ENCODE results near the gene TEX14.
"Not testable (repeated sequence)": the region's sequence is repeated elsewhere in the genome, so short reads cannot be mapped to it uniquely, and the experiment has no call there.

The TEX14 gene

DNA sequence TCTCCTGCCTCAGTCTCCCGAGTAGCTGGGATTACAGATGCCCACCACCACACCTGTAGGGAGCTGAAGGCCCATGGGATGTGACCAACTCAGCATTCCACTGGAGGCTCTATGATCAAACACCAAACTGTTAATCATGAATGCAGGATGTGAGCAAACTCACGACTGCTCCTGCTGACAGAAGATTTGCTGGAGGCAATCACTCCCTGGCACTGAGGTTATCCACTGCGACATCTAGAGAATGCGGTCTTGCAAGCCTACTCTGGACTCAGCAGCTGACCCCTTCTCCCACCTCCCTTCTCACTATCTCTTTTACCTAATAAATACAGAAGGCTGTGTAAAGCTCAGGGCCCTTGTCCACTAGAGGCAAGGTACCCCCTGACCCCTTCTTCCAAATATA is 4.9 kb downstream of the TEX14 start:
- no peak for DNase-seq (ENCODE audit: low read depth)

DNA sequence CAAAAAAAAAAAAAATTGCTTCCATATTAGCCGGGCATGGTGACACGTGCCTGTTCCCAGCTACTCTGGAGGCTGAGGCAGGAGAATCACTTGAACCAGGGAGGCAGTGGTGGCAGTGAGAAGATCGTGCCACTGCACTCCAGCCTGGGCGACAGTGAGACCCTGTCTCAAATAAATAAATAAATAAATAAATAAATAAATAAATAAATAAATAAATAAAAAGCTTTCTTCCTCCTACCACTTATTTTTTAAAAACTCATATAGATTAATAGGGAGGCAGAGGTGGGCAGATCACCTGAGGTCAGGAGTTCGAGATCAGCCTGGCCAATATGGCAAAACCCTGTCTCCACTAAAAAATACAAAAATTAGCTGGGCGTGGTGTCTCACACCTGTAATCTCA is 7.4 kb downstream of the TEX14 start:
- DNase-seq (ENCODE audit: low read depth): not testable (repeated sequence)

DNA sequence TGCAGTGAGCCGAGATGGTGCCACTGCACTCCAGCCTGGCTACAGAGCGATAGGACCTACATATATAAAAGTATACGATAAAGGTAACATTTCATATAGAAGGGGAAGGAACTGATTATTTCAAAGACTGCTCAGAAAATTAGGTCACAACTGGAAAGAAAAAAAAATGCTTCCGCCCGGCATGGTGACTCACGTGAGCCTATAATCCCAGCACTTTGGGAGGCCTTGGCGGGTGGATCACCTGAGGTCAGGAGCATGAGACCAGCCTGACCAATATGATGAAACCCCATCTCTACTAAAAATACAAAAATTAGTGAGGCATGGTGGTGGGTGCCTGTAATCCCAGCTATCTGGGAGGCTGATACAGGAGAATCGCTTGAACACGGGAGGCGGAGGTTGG is 7.8 kb downstream of the TEX14 start:
- DNase-seq (ENCODE audit: low read depth): no peak

DNA sequence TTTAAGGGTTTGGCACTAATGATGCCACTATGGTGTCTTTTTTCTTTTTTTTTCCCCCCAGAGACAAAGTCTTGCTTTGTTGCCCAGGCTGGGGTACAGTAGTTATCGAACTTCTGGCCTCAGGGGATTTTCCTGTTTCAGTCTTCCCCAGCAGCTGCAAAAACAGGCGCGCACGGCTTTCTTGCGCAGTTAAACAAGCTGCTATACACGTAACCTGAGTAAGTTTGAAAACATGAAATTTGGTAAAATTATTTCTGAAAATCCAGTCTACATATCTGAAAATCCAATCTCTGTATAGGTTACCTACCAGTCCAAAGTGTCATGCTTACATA is 11.8 kb downstream of the TEX14 start:
- DNase-seq (ENCODE audit: low read depth): no peak

DNA sequence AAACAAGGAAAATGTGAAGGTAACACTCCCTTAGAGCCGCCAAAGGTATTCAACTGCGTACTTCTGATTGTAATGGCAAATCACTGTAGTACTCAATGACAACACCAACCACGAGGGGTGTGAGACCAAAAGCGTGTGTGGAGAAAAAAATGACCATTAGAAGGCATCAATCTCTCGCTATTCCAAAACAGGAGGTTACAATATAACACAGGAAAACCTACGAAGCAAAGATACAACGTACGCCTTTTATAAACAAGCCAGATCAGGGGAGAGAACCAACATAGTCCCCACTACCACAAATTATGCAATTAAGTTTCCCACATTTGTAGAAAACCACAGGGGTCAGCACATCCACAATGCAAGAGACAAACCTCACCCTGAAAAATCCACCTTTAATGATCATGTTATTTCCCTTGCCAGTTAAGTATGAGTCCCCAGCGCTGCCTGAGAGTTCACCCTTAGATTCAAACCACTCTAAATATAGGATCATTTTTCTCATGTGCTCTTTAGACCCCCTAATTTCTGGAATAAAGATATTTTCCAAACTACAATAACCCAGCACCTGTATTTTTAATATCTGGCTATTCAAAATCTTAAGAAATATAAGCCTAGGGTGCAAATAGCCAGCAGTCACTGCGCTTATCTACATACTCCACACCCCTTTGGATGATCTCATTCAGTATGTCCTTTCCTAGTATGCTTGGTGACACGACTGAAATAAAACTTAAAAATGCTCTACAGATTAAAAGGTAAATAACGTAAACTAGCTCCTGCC is 12.4 kb downstream of the TEX14 start:
- DNase-seq (ENCODE audit: low read depth): no peak

DNA sequence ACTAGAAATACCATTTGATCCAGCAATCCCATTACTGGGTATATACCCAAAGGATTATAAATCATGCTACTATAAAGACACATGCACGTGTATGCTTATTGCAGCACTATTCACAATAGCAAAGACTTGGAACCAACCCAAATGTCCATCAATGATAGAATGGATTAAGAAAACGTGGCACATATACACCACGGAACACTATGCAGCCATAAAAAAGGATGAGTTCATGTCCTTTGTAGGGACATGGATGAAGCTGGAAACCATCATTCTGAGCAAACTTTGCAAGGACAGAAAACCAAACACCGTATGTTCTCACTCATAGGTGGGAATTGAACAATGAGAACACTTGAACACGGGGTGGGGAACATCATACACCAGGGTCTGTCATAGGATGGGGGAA is 13.6 kb downstream of the TEX14 start:
- DNase-seq (ENCODE audit: low read depth): not testable (repeated sequence)

DNA sequence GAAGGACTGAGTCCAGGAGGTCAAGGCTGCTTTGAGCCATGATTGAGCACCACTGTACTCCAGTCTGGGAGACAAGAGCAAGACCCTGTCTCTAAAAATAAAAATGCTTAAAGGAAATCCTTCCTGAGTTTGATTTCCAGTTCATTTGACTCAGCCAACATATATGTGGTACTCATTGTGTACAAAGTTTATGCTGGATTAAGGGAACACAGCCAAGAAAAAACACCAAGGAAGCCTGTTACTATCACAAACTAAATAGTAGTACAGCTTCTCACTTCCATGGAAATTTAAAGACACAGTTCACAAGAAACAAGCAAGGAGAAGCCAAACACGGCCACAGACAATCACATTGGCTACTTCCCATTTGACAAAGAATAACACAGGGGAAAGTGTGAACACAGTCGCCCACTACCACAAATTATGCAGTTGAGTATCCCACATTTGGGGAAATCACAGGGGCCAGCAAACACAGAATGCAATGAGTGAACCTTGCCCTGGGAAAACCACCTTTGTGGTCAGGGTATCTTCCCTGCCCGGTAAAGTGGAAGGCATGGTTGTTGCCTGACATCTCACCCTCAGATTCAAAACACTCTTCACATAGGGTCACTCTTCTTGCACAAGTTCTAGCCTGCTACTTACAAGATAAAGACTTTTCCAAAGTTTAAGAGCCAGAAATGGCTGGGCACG is 14.5 kb downstream of the TEX14 start:
- no peak for DNase-seq (ENCODE audit: low read depth)

DNA sequence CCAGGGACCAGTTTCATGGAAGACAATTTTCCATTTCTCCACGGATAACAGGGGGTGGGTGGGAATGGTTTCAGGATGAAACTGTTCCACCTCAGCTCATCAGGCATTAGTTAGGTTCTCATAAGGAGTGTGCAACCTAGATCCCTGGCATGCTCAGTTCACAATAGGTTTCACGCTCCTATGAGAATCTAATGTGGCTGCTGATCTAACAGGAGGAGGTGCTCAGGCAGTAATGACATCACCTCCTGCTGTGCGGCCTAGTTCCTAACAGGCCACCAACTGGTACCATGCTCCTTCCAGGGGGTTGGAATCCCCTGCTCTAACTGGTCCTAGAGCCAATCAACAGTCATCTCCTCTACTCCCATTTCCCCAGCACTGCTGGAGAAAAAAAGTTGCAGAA is 19.9 kb downstream of the TEX14 start:
- DNase-seq (ENCODE audit: low read depth): no peak

DNA sequence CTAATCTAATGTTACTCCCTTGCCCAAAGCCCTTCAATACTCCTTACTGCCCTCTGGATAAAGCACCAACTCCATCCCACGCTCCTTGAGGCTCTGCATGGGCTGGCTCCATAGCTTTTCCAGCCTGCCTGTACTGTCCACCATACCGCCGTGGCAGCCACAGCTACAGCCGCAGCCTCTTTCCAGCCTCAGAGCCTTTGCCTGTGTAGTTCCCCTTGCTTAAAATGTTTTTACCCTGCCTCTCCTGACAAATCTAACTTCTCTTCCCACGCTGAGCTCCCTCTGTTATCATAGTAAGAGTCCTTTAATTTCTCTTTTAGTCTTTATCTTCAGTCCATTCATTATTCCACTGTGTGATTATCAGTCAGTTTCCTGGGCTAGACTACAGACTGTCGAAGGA is 22.0 kb downstream of the TEX14 start:
- no peak for DNase-seq (ENCODE audit: low read depth)

DNA sequence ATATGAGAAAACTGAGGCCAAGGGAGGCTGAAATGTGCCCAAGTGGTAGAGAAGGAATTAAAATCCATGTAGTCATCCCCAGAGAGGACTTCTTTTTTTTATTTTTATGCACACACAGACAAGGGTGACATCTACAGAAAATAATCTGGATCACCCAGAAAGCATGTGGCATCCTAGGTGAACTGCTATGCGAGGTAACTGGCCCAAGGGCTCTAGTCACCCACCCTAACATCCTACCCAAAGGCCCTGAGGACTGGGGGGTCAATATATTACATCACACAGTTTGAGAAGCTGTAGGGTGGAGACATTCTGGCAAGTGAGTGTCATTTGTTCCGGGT is 23.3 kb downstream of the TEX14 start:
- no peak for DNase-seq (ENCODE audit: low read depth)

DNA sequence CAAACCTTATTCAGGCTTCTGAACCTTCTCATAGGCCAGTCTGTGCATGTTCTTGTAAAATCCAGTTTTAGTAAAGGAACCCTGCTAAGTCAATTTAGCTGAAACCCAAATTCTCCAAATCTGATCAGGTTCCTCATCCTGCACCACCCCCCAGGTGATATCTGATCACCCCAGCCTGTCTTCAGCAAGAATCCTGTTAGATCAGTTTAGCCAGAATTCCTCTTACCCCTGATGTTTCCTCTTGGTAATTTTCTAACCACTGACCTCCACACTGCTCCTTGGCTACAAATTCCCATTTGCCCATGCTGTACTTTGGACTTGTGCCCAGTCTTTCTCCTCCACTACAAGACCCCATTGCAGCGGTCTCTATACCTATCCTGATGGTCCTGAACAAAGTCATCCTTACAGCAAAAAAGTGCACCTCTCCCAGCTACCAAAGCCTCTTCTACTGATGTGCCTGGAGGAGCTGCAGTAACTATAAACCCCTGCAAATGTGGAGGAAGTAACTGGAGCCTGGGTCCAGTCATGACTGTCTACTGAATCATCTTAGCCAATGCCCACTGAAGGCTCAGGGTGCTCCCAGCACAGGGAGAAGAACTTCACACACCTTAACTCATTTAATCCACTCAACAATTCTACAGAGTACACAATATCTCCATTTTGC is 23.8 kb downstream of the TEX14 start:
- DNase-seq (ENCODE audit: low read depth): no peak

DNA sequence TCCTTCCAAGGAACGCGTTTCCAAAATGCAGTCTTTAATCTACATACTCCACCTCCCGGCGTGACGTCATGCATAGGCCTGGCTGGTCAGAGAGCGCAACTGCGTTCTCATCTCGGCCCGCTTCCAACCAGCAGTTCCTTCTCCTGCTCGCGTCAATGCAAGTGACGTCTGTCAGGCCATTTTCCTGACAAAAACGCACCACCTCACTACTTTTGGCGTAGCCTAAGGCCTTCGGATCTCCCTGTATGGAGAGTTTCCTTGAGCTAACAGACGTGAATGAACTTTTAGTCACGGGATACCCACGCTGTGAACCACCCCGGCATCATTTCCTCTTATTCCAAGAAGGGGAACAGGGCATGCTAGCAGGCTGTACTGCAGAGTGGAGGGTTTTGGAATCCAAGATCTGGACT is 25.0 kb downstream of the TEX14 start:
- DNase-seq (ENCODE audit: low read depth): no peak

DNA sequence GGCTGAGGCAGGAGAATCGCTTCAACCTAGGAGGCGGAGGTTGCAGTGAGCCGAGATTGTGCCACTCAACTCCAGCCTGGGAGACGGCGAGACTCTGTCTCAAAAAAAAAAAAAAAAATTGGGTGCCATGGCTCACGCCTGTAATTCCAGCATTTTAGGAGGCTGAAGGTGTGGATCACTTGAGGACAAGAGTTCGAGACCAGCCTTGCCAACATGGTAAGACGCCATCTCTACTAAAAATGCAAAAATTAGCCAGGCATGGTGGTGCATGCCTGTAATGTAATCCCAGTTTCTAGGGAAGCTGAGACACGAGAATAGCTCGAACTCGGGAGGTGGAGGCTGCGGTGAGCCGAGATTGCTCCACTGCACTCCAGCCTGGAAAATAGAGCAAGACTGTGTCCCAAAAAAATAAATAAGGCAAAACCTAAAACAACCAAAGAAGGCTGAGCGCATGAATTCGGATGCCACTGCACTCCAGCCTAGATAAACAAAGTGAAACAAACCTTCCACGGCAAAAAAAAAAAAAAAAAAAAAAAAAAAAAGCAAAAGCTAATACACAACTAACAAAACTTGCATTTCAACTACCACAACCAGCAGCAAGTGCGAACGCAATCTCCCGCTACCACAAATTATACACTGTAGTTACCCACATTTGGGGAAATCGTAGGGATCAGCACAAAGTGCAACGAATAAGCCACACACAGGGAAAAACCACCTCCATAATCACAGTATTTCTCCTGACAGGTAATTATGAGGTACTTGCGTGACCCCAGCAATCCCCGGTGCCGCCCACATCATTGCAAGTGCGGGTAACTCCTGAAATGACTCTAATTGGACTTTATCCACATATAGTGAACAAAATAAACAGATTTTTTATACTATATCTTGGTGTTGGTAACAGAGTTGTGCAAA is 25.6 kb downstream of the TEX14 start:
- no peak for DNase-seq (ENCODE audit: low read depth)

DNA sequence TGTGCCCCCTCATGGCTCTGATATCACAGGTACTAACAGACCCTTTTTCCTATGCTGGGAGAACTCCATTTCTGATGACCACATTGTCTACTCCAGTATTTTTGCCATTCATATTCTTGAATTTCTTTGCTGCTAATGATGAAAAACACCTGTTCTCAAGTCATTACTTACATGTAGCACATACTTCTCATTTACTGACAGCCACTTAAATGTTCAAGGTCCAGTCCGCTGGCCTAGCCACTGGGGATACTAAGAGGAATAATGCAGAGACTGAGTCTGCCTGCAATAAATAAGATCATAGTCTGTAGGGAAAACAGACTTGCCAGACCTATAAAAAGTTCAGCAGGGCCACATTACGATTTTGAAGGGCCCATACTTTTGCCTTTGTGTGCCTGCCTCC is 27.5 kb downstream of the TEX14 start:
- DNase-seq (ENCODE audit: low read depth): no peak

DNA sequence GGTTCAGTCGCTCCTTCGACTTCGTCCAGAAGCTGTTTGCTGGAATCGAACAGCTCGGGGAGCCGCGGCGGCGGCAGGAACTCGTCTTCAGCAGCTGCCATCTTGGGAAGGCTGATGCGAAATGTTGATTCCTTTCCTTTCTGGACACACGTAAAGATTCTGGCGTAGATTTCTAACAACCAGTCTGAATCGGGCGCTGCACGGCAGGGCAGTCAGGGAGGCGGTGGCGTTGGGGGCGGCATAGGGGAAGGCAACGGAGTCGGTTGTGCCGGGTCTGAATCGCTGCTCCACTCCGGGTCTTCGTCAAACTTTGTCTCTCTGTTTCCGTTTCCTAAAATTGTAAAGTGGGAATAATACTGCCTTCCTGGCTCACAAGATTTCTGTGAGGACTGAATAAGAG is 30.3 kb downstream of the TEX14 start:
- no peak for DNase-seq (ENCODE audit: low read depth)

DNA sequence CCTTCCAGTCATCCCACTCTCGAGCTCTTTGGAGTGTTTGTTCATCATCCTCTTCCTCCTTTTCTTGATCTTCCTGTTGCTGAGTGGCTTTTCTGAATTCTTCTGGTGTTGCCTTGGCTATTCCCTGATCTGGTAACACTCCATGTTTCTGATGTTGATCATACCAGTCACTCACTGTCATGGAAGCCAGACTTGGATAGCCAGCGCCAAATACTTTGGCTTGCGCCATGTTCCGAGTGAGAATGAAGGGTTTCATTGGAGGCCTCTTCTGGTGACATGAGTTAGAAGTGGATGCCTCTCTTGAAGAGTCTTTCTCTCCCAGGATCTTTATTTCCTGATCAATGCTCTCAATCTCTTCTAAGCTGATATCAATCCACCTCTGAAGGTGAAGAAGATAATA is 31.2 kb downstream of the TEX14 start:
- no peak for DNase-seq (ENCODE audit: low read depth)

DNA sequence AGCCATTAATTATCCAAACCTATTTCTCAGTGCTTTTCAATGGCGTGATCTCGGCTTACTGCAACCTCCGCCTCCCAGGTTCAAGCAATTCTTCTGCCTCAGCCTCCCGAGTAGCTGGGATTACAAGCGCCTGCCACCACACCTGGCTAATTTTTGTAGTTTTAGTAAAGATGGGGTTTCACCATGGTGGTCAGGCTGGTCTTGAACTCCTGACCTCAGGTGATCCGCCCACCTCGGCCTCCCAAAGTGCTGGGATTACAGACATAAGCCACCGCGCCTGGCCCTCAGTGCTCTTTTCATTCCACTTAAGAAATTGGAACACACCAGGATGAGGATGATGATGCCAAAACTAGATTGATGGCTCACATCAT is 32.1 kb downstream of the TEX14 start:
- DNase-seq (ENCODE audit: low read depth): not testable (repeated sequence)

DNA sequence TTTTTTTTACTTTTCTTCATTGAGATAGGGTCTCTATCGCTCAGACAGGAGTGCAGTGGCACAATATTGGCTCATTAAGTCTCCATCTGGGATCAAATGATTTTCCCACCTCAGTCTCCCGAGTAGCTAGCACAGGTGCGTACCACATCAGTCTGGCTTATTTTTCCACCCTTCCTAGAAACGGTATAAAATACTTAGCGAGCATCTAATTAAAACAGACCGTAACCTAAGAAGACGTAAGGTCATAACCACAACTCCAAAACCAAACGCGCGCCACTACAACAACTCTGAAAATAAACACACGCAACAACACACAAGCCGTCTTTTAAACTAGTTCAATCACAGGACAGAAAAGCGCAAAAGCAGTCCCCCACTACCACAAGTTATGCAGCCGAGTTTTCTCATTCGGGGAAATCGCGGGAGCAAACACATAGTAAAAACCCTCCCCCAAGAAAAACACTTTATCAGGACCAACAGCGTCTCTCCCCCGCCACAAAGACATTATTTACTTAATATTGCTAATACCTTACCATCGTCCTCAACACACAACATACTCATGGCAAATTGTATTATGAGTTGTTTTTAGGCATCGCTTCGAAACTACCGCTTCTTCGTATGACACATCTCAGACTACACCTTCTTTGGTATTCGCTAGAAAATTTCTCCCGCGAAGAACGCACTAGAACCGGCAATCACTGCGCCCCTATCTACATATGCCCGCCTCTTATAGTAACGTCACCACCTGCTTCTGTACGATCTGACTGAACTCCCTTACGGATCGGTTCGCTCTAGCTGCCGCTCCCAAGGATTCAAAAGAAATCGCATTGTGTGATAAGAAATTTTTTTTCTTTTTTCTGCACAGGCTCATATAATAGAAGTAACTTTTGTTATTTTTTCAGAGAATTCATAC is 32.8 kb downstream of the TEX14 start:
- DNase-seq (ENCODE audit: low read depth): peak; percentile 47

DNA sequence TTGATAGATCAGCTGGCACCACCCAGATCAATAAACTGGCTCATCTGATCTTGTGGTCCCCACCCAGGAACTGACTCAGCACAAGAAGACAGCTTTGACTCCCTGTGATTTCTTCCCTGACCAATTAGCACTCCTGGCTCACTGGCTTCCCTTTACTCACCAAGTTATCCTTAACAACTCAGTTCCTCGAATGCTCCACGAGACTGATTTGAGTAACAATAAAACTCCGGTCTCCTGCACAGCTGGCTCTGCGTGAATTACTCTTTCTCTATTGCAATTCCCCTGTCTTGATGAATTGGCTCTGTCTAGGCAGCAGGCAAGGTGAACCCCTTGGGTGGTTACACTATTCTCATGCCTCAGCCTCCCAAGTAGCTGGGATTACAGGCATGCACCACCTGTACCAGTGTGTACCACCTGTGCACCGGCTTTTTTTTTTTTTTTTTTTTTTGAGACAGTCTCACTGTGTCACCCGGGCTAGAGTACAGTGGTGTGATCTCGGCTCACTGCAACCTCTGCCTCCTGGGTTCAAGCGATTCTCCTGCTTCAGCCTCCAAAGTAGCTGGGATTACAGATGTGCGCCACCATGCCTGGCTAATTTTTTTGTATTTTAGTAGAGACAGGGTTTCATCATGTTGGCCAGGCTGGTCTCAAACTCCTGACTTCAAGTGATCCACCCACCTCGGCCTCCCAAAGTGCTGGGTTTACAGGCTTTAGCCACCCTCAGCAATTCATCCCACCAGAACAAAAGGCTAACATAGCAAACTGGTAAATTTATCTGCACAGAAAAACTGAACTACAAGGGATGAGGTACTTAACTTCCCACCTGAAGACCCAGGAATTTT is 33.7 kb downstream of the TEX14 start:
- not testable (repeated sequence) for DNase-seq (ENCODE audit: low read depth)

DNA sequence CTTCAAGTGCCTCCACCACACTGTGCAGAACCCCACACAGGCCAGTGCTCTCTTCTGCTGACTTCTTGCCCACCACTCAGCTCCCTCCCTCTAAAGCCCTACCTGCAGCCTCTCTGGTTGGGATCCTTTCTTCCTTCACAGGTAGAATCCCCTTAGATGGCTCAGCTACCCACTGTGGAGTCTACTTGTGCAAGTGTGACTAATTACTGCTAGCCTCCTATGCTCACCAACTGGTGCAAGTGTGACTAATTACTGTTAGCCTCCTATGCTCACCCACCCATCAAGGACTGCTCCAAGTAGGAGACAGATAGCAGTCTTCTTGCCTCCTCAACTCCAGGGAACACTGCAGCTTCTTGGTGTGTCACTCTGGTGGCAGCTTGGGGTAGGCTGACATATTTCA is 43.6 kb downstream of the TEX14 start:
- DNase-seq (ENCODE audit: low read depth): no peak

DNA sequence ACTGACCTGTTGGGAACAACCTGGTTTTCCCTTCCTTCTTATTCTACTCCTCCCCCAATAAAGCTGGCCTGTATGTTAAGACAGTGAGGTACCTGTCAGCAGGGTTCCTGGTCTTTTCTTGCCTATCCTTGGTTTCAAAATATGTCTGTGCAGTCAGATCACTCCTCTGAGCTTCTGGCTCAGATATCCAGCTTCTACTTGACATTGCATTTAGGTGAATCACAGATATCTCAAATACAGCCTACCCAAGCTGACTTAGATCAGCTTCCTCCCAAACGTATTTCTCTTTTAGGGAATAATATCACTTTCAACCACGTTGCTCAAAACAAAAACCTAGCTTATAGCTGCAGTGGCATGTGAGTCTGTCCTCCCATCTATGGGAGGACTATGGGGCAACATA is 48.7 kb downstream of the TEX14 start:
- no peak for DNase-seq (ENCODE audit: low read depth)
